ENCODE data around the gene WWP2.

GRCh38 chr16:69769404-69769803 lies 7.3 kb downstream of the WWP2 start:
- TF ChIP-seq CTCF (IDR thresholded peaks at IDR 0.05): no peak
- TF ChIP-seq POLR2A (IDR thresholded peaks at IDR 0.05): no peak
